HepG2 (cell line): ENCODE results near the gene VILL. TPM values are rescaled to one million over a fixed set of nuclear protein-coding genes. Genes with fewer than 3 reads are reported as not detected.

Source experiments
- ARNTL ChIP-seq: sonication (generic); formaldehyde crosslinking; IDR thresholded peaks from 2 replicates; pipeline ENCODE4 v1.4.0; 2020; ENCODE audit warnings: mild to moderate bottlenecking, missing genetic modification reagents
- BORCS8-MEF2B ChIP-seq: sonication (generic); formaldehyde crosslinking; IDR thresholded peaks from 2 replicates; pipeline ENCODE4 v1.8.0; 2022; ENCODE audit warnings: mild to moderate bottlenecking, missing genetic modification reagents
- HNRNPUL1 ChIP-seq: fragments of 200-400 bp; formaldehyde crosslinking; IDR thresholded peaks from 2 replicates; pipeline ENCODE4 v1.6.1; 2017; ENCODE audit warnings: low read depth, mild to moderate bottlenecking, low read length, moderate library complexity
- MAF1 ChIP-seq: sonication (generic); formaldehyde crosslinking; IDR thresholded peaks from 2 replicates; pipeline ENCODE4 v1.5.0; 2020; ENCODE audit warnings: missing genetic modification reagents, borderline replicate concordance
- MED13 ChIP-seq: sonication (generic); formaldehyde crosslinking; IDR thresholded peaks from 2 replicates; pipeline ENCODE4 v1.5.0; 2020; ENCODE audit warnings: missing genetic modification reagents
- RBM22 ChIP-seq: fragments of 200-400 bp; formaldehyde crosslinking; optimal IDR thresholded peaks from 2 replicates; pipeline ENCODE3; 2017; ENCODE audit warnings: mild to moderate bottlenecking, low read length, moderate library complexity
- RFX1 ChIP-seq: fragments of 450-650 bp; IDR thresholded peaks from 2 replicates; pipeline ENCODE4 v1.6.1; 2017
- ZFP90 ChIP-seq: sonication (generic); formaldehyde crosslinking; IDR thresholded peaks from 2 replicates; pipeline ENCODE4 v1.8.0; 2022; ENCODE audit warnings: missing genetic modification reagents, mild to moderate bottlenecking, inconsistent platforms, borderline replicate concordance
- ZNF331 ChIP-seq: sonication (generic); formaldehyde crosslinking; IDR thresholded peaks from 2 replicates; pipeline ENCODE4 v1.4.0; 2020; ENCODE audit warnings: missing genetic modification reagents
- ZNF33B ChIP-seq: sonication (generic); formaldehyde crosslinking; IDR thresholded peaks from 2 replicates; pipeline ENCODE4 v1.5.1; 2020; ENCODE audit warnings: mild to moderate bottlenecking, missing genetic modification reagents
- ZNF839 ChIP-seq: sonication (generic); formaldehyde crosslinking; IDR thresholded peaks from 2 replicates; pipeline ENCODE4 v1.4.0; 2020; ENCODE audit warnings: missing genetic modification reagents, mild to moderate bottlenecking, borderline replicate concordance
- polyA plus RNA-seq, 8 experiments: library from polyadenylated mRNA; depleted of rRNA in 3 of 8; stranded (reverse) in 7 of 8; unstranded in 1 of 8; fragments of >200 nt; fragmentation: Illumina TruSeq in 4 of 8; extraction: Trizol in 4 of 8; gene quantifications; 2 replicates each; pipeline versions ENCODE4 v1.2.1 to v1.2.3, GENCODE V29; 2011 to 2016; ENCODE audit warnings: low read depth in 4 of 8, missing spikeins in 1 of 8, mixed read lengths in 1 of 8; ENCODE audit not compliant: insufficient read depth in 1 of 8
- total RNA-seq, 5 experiments: library from RNA; depleted of rRNA; stranded (reverse); fragments of >200 nt; fragmentation: Illumina TruSeq; extraction: Trizol; gene quantifications; 2 replicates each; pipeline ENCODE4 v1.2.3, GENCODE V29; 2016; ENCODE audit warnings: low read depth in 1 of 5
- TF ChIP-seq, protein P1 (sequence below): sonication (generic); formaldehyde crosslinking; IDR thresholded peaks from 2 replicates; pipeline ENCODE4 v1.4.0; 2020; ENCODE audit warnings: low read depth, mild to moderate bottlenecking, missing genetic modification reagents
- TF ChIP-seq, protein P2 (sequence below): sonication (generic); formaldehyde crosslinking; IDR thresholded peaks from 2 replicates; pipeline ENCODE4 v1.5.0; 2020; ENCODE audit warnings: missing genetic modification reagents
- TF ChIP-seq, protein P3 (sequence below): sonication (generic); formaldehyde crosslinking; IDR thresholded peaks from 2 replicates; pipeline ENCODE4 v1.4.0; 2020; ENCODE audit warnings: missing genetic modification reagents, borderline replicate concordance
- TF ChIP-seq, protein P4 (sequence below): sonication (generic); formaldehyde crosslinking; IDR thresholded peaks from 2 replicates; pipeline ENCODE4 v1.5.0; 2020; ENCODE audit warnings: mild to moderate bottlenecking, missing genetic modification reagents
- TF ChIP-seq, protein P5 (sequence below): sonication (generic); formaldehyde crosslinking; IDR thresholded peaks from 2 replicates; pipeline ENCODE4 v1.4.0; 2020; ENCODE audit warnings: mild to moderate bottlenecking, missing genetic modification reagents
- TF ChIP-seq, protein P6 (sequence below): sonication (generic); formaldehyde crosslinking; IDR thresholded peaks from 2 replicates; pipeline ENCODE4 v1.5.0; 2020; ENCODE audit warnings: mild to moderate bottlenecking, missing genetic modification reagents, borderline replicate concordance

Gene VILL
- total and polyA plus RNA-seq, 2 of the 13 experiments (the other 11 are each of a cell fraction or from before 2014, with no cell fraction given): 3.2 to 5.3 TPM

DNA sequence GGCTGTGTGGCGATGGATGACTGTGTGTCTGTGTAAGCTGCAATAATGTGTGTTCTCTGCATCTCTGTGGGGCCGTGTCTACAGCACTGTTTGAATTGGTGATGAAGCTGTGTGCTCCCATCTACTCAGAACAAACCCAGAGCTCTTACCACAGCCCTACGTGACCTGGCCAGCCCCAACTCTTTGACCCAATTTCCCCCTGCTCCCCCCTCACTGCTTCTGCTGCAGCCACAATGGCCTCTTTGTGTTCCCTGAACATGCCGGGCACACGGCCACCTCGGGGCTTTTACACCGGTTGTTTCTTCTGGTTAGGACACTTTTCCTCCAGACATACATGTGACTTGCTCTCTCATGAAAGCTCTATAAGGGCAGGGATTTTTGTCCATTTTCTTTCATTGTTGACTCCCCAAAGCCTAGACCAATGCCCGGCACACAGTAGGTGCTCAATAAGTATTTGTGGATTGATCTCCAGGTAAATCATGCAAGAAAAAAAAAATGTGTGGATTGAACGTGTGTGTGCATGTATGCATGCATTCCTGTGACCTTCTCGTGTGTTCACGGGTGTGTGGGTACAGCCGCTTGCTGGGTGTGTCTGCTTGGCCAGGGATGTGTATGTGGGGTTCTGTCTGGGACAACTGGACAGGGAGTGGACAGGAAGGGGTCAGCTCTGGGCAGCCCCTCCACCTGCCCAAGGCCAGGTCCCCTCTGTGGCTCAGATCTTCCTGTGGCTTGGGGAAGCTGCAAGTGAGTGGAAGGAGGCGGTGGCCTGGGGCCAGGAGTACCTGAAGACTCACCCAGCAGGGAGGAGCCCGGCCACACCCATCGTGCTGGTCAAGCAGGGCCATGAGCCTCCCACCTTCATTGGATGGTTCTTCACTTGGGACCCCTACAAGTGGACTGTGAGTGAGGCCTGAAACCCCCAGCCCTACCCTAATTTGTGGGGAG is 14.8 kb downstream of the VILL start (continued):
- TF ChIP-seq, protein P1, sequence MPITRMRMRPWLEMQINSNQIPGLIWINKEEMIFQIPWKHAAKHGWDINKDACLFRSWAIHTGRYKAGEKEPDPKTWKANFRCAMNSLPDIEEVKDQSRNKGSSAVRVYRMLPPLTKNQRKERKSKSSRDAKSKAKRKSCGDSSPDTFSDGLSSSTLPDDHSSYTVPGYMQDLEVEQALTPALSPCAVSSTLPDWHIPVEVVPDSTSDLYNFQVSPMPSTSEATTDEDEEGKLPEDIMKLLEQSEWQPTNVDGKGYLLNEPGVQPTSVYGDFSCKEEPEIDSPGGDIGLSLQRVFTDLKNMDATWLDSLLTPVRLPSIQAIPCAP: no peak
- no peak for TF ChIP-seq ZNF33B (CRISPR knock-in tag)
- TF ChIP-seq, protein P2, sequence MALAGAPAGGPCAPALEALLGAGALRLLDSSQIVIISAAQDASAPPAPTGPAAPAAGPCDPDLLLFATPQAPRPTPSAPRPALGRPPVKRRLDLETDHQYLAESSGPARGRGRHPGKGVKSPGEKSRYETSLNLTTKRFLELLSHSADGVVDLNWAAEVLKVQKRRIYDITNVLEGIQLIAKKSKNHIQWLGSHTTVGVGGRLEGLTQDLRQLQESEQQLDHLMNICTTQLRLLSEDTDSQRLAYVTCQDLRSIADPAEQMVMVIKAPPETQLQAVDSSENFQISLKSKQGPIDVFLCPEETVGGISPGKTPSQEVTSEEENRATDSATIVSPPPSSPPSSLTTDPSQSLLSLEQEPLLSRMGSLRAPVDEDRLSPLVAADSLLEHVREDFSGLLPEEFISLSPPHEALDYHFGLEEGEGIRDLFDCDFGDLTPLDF (CRISPR knock-in tag): no peak
- TF ChIP-seq HNRNPUL1: no peak
- TF ChIP-seq ZNF839 (CRISPR knock-in tag): no peak
- TF ChIP-seq, protein P3, sequence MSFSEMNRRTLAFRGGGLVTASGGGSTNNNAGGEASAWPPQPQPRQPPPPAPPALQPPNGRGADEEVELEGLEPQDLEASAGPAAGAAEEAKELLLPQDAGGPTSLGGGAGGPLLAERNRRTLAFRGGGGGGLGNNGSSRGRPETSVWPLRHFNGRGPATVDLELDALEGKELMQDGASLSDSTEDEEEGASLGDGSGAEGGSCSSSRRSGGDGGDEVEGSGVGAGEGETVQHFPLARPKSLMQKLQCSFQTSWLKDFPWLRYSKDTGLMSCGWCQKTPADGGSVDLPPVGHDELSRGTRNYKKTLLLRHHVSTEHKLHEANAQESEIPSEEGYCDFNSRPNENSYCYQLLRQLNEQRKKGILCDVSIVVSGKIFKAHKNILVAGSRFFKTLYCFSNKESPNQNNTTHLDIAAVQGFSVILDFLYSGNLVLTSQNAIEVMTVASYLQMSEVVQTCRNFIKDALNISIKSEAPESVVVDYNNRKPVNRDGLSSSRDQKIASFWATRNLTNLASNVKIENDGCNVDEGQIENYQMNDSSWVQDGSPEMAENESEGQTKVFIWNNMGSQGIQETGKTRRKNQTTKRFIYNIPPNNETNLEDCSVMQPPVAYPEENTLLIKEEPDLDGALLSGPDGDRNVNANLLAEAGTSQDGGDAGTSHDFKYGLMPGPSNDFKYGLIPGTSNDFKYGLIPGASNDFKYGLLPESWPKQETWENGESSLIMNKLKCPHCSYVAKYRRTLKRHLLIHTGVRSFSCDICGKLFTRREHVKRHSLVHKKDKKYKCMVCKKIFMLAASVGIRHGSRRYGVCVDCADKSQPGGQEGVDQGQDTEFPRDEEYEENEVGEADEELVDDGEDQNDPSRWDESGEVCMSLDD: no peak
- TF ChIP-seq, protein P4, sequence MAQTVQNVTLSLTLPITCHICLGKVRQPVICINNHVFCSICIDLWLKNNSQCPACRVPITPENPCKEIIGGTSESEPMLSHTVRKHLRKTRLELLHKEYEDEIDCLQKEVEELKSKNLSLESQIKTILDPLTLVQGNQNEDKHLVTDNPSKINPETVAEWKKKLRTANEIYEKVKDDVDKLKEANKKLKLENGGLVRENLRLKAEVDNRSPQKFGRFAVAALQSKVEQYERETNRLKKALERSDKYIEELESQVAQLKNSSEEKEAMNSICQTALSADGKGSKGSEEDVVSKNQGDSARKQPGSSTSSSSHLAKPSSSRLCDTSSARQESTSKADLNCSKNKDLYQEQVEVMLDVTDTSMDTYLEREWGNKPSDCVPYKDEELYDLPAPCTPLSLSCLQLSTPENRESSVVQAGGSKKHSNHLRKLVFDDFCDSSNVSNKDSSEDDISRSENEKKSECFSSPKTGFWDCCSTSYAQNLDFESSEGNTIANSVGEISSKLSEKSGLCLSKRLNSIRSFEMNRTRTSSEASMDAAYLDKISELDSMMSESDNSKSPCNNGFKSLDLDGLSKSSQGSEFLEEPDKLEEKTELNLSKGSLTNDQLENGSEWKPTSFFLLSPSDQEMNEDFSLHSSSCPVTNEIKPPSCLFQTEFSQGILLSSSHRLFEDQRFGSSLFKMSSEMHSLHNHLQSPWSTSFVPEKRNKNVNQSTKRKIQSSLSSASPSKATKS (CRISPR knock-in tag): no peak
- no peak for TF ChIP-seq MAF1 (CRISPR knock-in tag)
- TF ChIP-seq MED13 (CRISPR knock-in tag): no peak
- TF ChIP-seq ZFP90: no peak
- no peak for TF ChIP-seq RFX1
- TF ChIP-seq, protein P5, sequence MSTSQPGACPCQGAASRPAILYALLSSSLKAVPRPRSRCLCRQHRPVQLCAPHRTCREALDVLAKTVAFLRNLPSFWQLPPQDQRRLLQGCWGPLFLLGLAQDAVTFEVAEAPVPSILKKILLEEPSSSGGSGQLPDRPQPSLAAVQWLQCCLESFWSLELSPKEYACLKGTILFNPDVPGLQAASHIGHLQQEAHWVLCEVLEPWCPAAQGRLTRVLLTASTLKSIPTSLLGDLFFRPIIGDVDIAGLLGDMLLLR (CRISPR knock-in tag): no peak
- TF ChIP-seq ARNTL (CRISPR knock-in tag): 0 out of 2 replicates have a peak, but pooled peaks have one; percentile 24
- TF ChIP-seq ZNF331 (CRISPR knock-in tag): no peak; the same call in 1 of the 2 replicates
- no peak for TF ChIP-seq RBM22
- TF ChIP-seq BORCS8-MEF2B (CRISPR knock-in tag): no peak
- TF ChIP-seq, protein P6, sequence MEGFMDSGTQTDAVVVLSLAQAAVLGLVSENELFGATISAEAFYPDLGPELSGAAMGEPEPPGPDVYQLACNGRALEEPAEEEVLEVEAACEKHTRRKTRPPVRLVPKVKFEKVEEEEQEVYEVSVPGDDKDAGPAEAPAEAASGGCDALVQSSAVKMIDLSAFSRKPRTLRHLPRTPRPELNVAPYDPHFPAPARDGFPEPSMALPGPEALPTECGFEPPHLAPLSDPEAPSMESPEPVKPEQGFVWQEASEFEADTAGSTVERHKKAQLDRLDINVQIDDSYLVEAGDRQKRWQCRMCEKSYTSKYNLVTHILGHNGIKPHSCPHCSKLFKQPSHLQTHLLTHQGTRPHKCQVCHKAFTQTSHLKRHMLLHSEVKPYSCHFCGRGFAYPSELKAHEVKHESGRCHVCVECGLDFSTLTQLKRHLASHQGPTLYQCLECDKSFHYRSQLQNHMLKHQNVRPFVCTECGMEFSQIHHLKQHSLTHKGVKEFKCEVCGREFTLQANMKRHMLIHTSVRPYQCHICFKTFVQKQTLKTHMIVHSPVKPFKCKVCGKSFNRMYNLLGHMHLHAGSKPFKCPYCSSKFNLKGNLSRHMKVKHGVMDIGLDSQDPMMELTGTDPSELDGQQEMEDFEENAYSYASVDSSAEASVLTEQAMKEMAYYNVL (CRISPR knock-in tag): no peak
